Hepatocyte (in vitro differentiated cells): ENCODE results near the gene DPP10.

Experiments
- EZH2 ChIP-seq: fragments of 200-600 bp; sonication (generic); IDR thresholded peaks from 2 replicates; pipeline ENCODE4 v1.6.1; 2016; ENCODE audit warnings: antibody characterized with exemption, mild to moderate bottlenecking, borderline replicate concordance
- TF ChIP-seq, protein P1 (sequence below): fragments of 200-600 bp; sonication (generic); IDR thresholded peaks from 2 replicates; pipeline ENCODE4 v1.5.1; 2016; ENCODE audit warnings: antibody characterized with exemption, mild to moderate bottlenecking; ENCODE audit not compliant: poor library complexity

DNA sequence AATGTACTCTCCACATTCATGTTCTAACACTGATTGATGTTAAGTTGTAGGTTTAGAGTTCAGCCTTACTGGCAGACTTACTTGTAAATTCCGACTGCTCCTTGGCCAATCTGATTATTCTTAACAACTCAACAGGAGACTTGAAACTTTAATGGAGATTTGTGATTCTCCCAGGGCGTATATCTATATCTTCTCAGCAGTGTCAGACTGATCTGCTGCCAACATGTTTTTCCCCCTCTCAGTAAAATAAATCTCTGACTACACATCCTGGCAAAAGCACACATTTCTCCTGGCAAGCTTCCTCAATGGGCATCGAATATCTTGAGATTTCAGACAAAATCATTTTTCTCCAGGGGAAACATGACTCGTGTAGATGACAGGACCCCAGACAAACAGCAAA lies 1041.2 kb downstream of the DPP10 start:
- TF ChIP-seq, protein P1, sequence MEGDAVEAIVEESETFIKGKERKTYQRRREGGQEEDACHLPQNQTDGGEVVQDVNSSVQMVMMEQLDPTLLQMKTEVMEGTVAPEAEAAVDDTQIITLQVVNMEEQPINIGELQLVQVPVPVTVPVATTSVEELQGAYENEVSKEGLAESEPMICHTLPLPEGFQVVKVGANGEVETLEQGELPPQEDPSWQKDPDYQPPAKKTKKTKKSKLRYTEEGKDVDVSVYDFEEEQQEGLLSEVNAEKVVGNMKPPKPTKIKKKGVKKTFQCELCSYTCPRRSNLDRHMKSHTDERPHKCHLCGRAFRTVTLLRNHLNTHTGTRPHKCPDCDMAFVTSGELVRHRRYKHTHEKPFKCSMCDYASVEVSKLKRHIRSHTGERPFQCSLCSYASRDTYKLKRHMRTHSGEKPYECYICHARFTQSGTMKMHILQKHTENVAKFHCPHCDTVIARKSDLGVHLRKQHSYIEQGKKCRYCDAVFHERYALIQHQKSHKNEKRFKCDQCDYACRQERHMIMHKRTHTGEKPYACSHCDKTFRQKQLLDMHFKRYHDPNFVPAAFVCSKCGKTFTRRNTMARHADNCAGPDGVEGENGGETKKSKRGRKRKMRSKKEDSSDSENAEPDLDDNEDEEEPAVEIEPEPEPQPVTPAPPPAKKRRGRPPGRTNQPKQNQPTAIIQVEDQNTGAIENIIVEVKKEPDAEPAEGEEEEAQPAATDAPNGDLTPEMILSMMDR = no peak
- no peak for TF ChIP-seq EZH2
